Measurements from ENCODE around the gene TRIM23.
A peak's percentile ranks its signal among the peaks of the same experiment; 100 is the strongest.

The TRIM23 gene

GRCh38 chr5:65566505-65566904 is 57.6 kb downstream of the TRIM23 start:
- H3K4me3 ChIP-seq (ENCODE audit: insufficient read length, low read depth) = no peak overlapping the region
- no peaks in the 10 kb centered on the region for H3K27me3 ChIP-seq (ENCODE audit: insufficient read depth, insufficient read length)
- TF ChIP-seq YY1 (IDR thresholded peaks at IDR 0.05; ENCODE audit: insufficient read depth, insufficient read length) (no peak), ZNF274 (IDR thresholded peaks at IDR 0.05; ENCODE audit: low read depth, low read length) (no peak), SUZ12 (IDR thresholded peaks at IDR 0.05; ENCODE audit: extremely low read depth, insufficient read depth, insufficient read length) (no peak)
- no peak overlapping the region for H3K9ac ChIP-seq (ENCODE audit: insufficient read length, low read depth)
- DNase-seq (ENCODE audit: low read depth, low spot score) = no peak
- H3K4me1 ChIP-seq (ENCODE audit: insufficient read depth, insufficient read length) = no peaks in the 10 kb centered on the region
- H3K9me3 ChIP-seq (ENCODE audit: insufficient read depth, low read length) = no peaks in the 10 kb centered on the region
- peaks cover 27% of the 10 kb centered on the region for H3K36me3 ChIP-seq (ENCODE audit: insufficient read depth, insufficient read length, low read length)

- no peak for TF ChIP-seq ZNF274 (IDR thresholded peaks at IDR 0.05; ENCODE audit: low read depth, low read length)
- TF ChIP-seq SUZ12 (IDR thresholded peaks at IDR 0.05; ENCODE audit: extremely low read depth, insufficient read depth, insufficient read length) = no peak
- no peak for TF ChIP-seq YY1 (IDR thresholded peaks at IDR 0.05; ENCODE audit: insufficient read depth, insufficient read length)
- Histone ChIP-seq H3K36me3 (ENCODE audit: insufficient read depth, insufficient read length, low read length) (peaks cover 26% of the 10 kb centered on the region), H3K9me3 (ENCODE audit: insufficient read depth, low read length) (no peaks in the 10 kb centered on the region), H3K4me3 (ENCODE audit: insufficient read length, low read depth) (peak overlapping the region; percentile 98), H3K4me1 (ENCODE audit: insufficient read depth, insufficient read length) (no peaks in the 10 kb centered on the region), H3K9ac (ENCODE audit: insufficient read length, low read depth) (peak overlapping the region; percentile 97), H3K27me3 (ENCODE audit: insufficient read depth, insufficient read length) (no peaks in the 10 kb centered on the region)
- no peak for DNase-seq (ENCODE audit: low read depth, low spot score)
These were observed 60.4 kb downstream of the TRIM23 start for GRCh38 chr5:65563777-65564176.

- Histone ChIP-seq H3K27me3 (ENCODE audit: insufficient read depth, insufficient read length) (no peaks in the 10 kb centered on the region), H3K9me3 (ENCODE audit: insufficient read depth, low read length) (no peaks in the 10 kb centered on the region), H3K4me1 (ENCODE audit: insufficient read depth, insufficient read length) (no peaks in the 10 kb centered on the region), H3K36me3 (ENCODE audit: insufficient read depth, insufficient read length, low read length) (peaks cover 31% of the 10 kb centered on the region), H3K9ac (ENCODE audit: insufficient read length, low read depth) (peak within 1 kb of the TSS; percentile 97), H3K4me3 (ENCODE audit: insufficient read length, low read depth) (peak within 1 kb of the TSS; percentile 98)
- peak; percentile 91 for DNase-seq (ENCODE audit: low read depth, low spot score)
- TF ChIP-seq YY1 (IDR thresholded peaks at IDR 0.05; ENCODE audit: insufficient read depth, insufficient read length) (peak; percentile 75), SUZ12 (IDR thresholded peaks at IDR 0.05; ENCODE audit: extremely low read depth, insufficient read depth, insufficient read length) (no peak), ZNF274 (IDR thresholded peaks at IDR 0.05; ENCODE audit: low read depth, low read length) (no peak)
These were observed 61.1 kb downstream of the TRIM23 start, which contains the start of the genes CENPK and PPWD1 for GRCh38 chr5:65562731-65563701. Gene CENPK (minus strand): TSS chr5:65563168. CDS start chr5:65554907, 8,261 bp downstream. Gene PPWD1 (plus strand): TSS chr5:65563296. CDS start chr5:65563311, 15 bp downstream.

- Histone ChIP-seq H3K9me3 (ENCODE audit: insufficient read depth, low read length) (no peaks in the 10 kb centered on the region), H3K4me1 (ENCODE audit: insufficient read depth, insufficient read length) (no peaks in the 10 kb centered on the region), H3K36me3 (ENCODE audit: insufficient read depth, insufficient read length, low read length) (peaks cover 62% of the 10 kb centered on the region), H3K4me3 (ENCODE audit: insufficient read length, low read depth) (no peak overlapping the region), H3K9ac (ENCODE audit: insufficient read length, low read depth) (no peak overlapping the region), H3K27me3 (ENCODE audit: insufficient read depth, insufficient read length) (no peaks in the 10 kb centered on the region)
- no peak for DNase-seq (ENCODE audit: low read depth, low spot score)
- no peak for TF ChIP-seq SUZ12 (IDR thresholded peaks at IDR 0.05; ENCODE audit: extremely low read depth, insufficient read depth, insufficient read length)
- TF ChIP-seq ZNF274 (IDR thresholded peaks at IDR 0.05; ENCODE audit: low read depth, low read length) = no peak
- TF ChIP-seq YY1 (IDR thresholded peaks at IDR 0.05; ENCODE audit: insufficient read depth, insufficient read length) = no peak
These were observed 67.4 kb downstream of the TRIM23 start for GRCh38 chr5:65556718-65557117.

- H3K9ac ChIP-seq (ENCODE audit: insufficient read length, low read depth) = no peak overlapping the region
- DNase-seq (ENCODE audit: low read depth, low spot score) = no peak
- H3K4me3 ChIP-seq (ENCODE audit: insufficient read length, low read depth) = no peak overlapping the region
- peaks cover 62% of the 10 kb centered on the region for H3K36me3 ChIP-seq (ENCODE audit: insufficient read depth, insufficient read length, low read length)
- no peak for TF ChIP-seq SUZ12 (IDR thresholded peaks at IDR 0.05; ENCODE audit: extremely low read depth, insufficient read depth, insufficient read length)
- TF ChIP-seq ZNF274 (IDR thresholded peaks at IDR 0.05; ENCODE audit: low read depth, low read length) = no peak
- TF ChIP-seq YY1 (IDR thresholded peaks at IDR 0.05; ENCODE audit: insufficient read depth, insufficient read length) = no peak
- no peaks in the 10 kb centered on the region for H3K27me3 ChIP-seq (ENCODE audit: insufficient read depth, insufficient read length)
- H3K4me1 ChIP-seq (ENCODE audit: insufficient read depth, insufficient read length) = no peaks in the 10 kb centered on the region
- H3K9me3 ChIP-seq (ENCODE audit: insufficient read depth, low read length) = no peaks in the 10 kb centered on the region
These were observed 68.0 kb downstream of the TRIM23 start for GRCh38 chr5:65556181-65556580.

- H3K4me1 ChIP-seq (ENCODE audit: insufficient read depth, insufficient read length) = no peaks in the 10 kb centered on the region
- H3K9me3 ChIP-seq (ENCODE audit: insufficient read depth, low read length) = no peaks in the 10 kb centered on the region
- peaks cover 60% of the 10 kb centered on the region for H3K36me3 ChIP-seq (ENCODE audit: insufficient read depth, insufficient read length, low read length)
- no peak for DNase-seq (ENCODE audit: low read depth, low spot score)
- TF ChIP-seq ZNF274 (IDR thresholded peaks at IDR 0.05; ENCODE audit: low read depth, low read length) = no peak
- no peak for TF ChIP-seq YY1 (IDR thresholded peaks at IDR 0.05; ENCODE audit: insufficient read depth, insufficient read length)
- TF ChIP-seq SUZ12 (IDR thresholded peaks at IDR 0.05; ENCODE audit: extremely low read depth, insufficient read depth, insufficient read length) = no peak
- no peak overlapping the region for H3K9ac ChIP-seq (ENCODE audit: insufficient read length, low read depth)
- no peak overlapping the region for H3K4me3 ChIP-seq (ENCODE audit: insufficient read length, low read depth)
- H3K27me3 ChIP-seq (ENCODE audit: insufficient read depth, insufficient read length) = no peaks in the 10 kb centered on the region
These were observed 68.8 kb downstream of the TRIM23 start for GRCh38 chr5:65555287-65555686.

- no peaks in the 10 kb centered on the region for H3K9me3 ChIP-seq (ENCODE audit: insufficient read depth, low read length)
- peaks cover 67% of the 10 kb centered on the region for H3K36me3 ChIP-seq (ENCODE audit: insufficient read depth, insufficient read length, low read length)
- no peak for DNase-seq (ENCODE audit: low read depth, low spot score)
- no peak overlapping the region for H3K4me3 ChIP-seq (ENCODE audit: insufficient read length, low read depth)
- TF ChIP-seq SUZ12 (IDR thresholded peaks at IDR 0.05; ENCODE audit: extremely low read depth, insufficient read depth, insufficient read length) (no peak), YY1 (IDR thresholded peaks at IDR 0.05; ENCODE audit: insufficient read depth, insufficient read length) (no peak), ZNF274 (IDR thresholded peaks at IDR 0.05; ENCODE audit: low read depth, low read length) (no peak)
- no peaks in the 10 kb centered on the region for H3K27me3 ChIP-seq (ENCODE audit: insufficient read depth, insufficient read length)
- H3K9ac ChIP-seq (ENCODE audit: insufficient read length, low read depth) = no peak overlapping the region
- H3K4me1 ChIP-seq (ENCODE audit: insufficient read depth, insufficient read length) = no peaks in the 10 kb centered on the region
These were observed 70.2 kb downstream of the TRIM23 start for GRCh38 chr5:65553941-65554340.

Measured in NT2/D1 (cell line).